ENCODE measurements around the gene SREBF1. TPM values are rescaled to one million over a fixed set of nuclear protein-coding genes. Genes with fewer than 3 reads are reported as not detected.

SREBF1 gene
- total and polyA plus RNA-seq, 2 of the 8 experiments (the other 6 are each of a cell fraction or from before 2014, with no cell fraction given), result 28.6 to 70.8 TPM

DNA sequence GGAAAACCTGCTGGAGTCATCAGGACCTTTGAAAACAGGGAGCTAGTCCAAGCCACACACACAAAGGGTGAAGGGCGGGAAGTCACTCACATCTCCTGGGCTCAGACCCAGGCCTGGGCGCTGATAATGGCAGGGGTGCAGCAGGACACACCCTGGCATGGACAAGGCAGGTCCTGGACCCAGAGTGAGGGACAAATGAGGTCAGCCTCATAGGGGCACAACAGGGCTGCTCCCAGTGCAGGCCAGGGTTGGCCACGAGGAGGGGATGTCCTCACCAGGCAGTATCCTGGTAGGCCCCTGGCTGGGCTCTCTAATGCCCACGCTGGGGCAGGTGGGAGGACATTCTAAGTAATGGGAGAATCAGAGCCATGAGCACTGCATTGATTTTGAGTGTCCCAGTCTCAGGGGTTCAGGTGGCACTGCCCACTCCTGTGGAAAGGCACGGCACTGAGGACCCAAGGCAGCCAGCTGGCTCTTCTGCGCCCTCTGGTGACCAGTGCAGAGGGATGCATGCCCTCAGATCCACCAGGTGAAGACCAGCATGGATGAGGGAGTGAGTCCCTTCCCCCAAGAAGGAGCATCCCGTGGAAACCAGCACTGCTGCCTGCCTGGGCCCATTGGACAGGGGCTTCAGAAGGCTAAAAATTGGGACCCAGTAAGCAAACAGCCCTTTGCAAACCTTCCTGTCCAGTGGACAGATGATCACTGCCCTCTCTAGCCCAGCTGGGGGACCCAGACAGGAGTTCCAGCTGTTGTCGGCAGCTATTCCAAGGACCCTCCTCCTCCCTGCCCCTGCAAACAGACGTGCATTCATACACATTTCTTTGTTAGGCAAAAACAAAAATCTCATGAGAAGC is 23.4 kb upstream of the SREBF1 start (continued):
- TF ChIP-seq RNF2 (IDR thresholded peaks at IDR 0.05; ENCODE audit: borderline replicate concordance, low read depth, low read length, missing control alignments, poor library complexity, severe bottlenecking) (no peak), POU5F1 (IDR thresholded peaks at IDR 0.05; ENCODE audit: low read depth, low read length) (no peak), SIRT6 (IDR thresholded peaks at IDR 0.05; ENCODE audit: low read length) (no peak), EP300 (IDR thresholded peaks at IDR 0.05; ENCODE audit: borderline replicate concordance in 1 of 2, low read depth in 2 of 2, low read length in 2 of 2) (peak in 1 of 2 experiments; percentile 63; a peak in 1 of 3 replicates), CEBPB (IDR thresholded peaks at IDR 0.05; ENCODE audit: low read depth, low read length) (no peak), RFX5 (IDR thresholded peaks at IDR 0.05; ENCODE audit: borderline replicate concordance, low read depth, low read length) (no peak), TAF1 (IDR thresholded peaks at IDR 0.05; ENCODE audit: low read depth, low read length) (no peak), MAFK (IDR thresholded peaks at IDR 0.05; ENCODE audit: low read depth, low read length) (no peak), RBBP5 (IDR thresholded peaks at IDR 0.05; ENCODE audit: borderline replicate concordance, low read depth, low read length) (no peak), JUN (IDR thresholded peaks at IDR 0.05; ENCODE audit: low read depth, low read length) (no peak), SAP30 (IDR thresholded peaks at IDR 0.05; ENCODE audit: insufficient read depth, insufficient replicate concordance, low read length) (no peak), YY1 (IDR thresholded peaks at IDR 0.05; ENCODE audit: low read depth, low read length) (peak; percentile 45; the same call in 1 of the 2 replicates), EZH2 (IDR thresholded peaks at IDR 0.05; ENCODE audit: low read depth, low read length, severe bottlenecking) (no peak), SIN3A (conservative IDR thresholded peaks at IDR 0.05 in 1 of 2, IDR thresholded peaks at IDR 0.05 in 1 of 2; ENCODE audit: low read depth in 1 of 2, low read length in 2 of 2) (no peak), PHF8 (conservative IDR thresholded peaks at IDR 0.05; ENCODE audit: low read depth, low read length) (no peak)
- TF ChIP-seq, protein P1, sequence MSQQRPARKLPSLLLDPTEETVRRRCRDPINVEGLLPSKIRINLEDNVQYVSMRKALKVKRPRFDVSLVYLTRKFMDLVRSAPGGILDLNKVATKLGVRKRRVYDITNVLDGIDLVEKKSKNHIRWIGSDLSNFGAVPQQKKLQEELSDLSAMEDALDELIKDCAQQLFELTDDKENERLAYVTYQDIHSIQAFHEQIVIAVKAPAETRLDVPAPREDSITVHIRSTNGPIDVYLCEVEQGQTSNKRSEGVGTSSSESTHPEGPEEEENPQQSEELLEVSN (IDR thresholded peaks at IDR 0.05), result no peak
- TF ChIP-seq, protein P2, sequence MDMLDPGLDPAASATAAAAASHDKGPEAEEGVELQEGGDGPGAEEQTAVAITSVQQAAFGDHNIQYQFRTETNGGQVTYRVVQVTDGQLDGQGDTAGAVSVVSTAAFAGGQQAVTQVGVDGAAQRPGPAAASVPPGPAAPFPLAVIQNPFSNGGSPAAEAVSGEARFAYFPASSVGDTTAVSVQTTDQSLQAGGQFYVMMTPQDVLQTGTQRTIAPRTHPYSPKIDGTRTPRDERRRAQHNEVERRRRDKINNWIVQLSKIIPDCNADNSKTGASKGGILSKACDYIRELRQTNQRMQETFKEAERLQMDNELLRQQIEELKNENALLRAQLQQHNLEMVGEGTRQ (IDR thresholded peaks at IDR 0.05; ENCODE audit: low read length), result no peak
- TF ChIP-seq, protein P3, sequence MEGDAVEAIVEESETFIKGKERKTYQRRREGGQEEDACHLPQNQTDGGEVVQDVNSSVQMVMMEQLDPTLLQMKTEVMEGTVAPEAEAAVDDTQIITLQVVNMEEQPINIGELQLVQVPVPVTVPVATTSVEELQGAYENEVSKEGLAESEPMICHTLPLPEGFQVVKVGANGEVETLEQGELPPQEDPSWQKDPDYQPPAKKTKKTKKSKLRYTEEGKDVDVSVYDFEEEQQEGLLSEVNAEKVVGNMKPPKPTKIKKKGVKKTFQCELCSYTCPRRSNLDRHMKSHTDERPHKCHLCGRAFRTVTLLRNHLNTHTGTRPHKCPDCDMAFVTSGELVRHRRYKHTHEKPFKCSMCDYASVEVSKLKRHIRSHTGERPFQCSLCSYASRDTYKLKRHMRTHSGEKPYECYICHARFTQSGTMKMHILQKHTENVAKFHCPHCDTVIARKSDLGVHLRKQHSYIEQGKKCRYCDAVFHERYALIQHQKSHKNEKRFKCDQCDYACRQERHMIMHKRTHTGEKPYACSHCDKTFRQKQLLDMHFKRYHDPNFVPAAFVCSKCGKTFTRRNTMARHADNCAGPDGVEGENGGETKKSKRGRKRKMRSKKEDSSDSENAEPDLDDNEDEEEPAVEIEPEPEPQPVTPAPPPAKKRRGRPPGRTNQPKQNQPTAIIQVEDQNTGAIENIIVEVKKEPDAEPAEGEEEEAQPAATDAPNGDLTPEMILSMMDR (IDR thresholded peaks at IDR 0.05; ENCODE audit: control extremely low read depth in 1 of 3, insufficient read depth in 1 of 3, low read depth in 1 of 3, low read length in 3 of 3), result peak; percentile 96 to 100 (median 99)
